Ovary (tissue), 10 donors: ENCODE data around the gene DNAI4. TPM values are rescaled to one million over a fixed set of nuclear protein-coding genes. Genes with fewer than 3 reads are reported as not detected.
"Not testable (repeated sequence)": the region's sequence is repeated elsewhere in the genome, so short reads cannot be mapped to it uniquely, and the experiment has no call there.

Experiments
- DNase-seq, 5 donors: peaks; one replicate each; pipeline ENCODE4 v3.0.0-alpha.2; 2019 to 2020
- H3K27ac ChIP-seq, 2 donors: fragments of 200-600 bp; one replicate each; pipeline versions ENCODE4 v1.5.1 to v1.8.0; 2019 to 2022
- H3K27me3 ChIP-seq: fragments of 200-600 bp; one replicate; pipeline ENCODE4 v1.8.0; 2022
- H3K36me3 ChIP-seq: fragments of 200-600 bp; sonication (generic); one replicate; pipeline ENCODE4 v1.5.1; 2019
- H3K4me1 ChIP-seq: one replicate; pipeline ENCODE4 v1.8.1; 2013; ENCODE audit warnings: mild to moderate bottlenecking, moderate library complexity; ENCODE audit not compliant: insufficient read depth
- H3K4me3 ChIP-seq: fragments of 200-600 bp; sonication (generic); one replicate; pipeline ENCODE4 v1.5.1; 2017
- H3K9me3 ChIP-seq, 2 donors: fragments of 200-600 bp in 1 of 2; sonication (generic) in 1 of 2; one replicate each; pipeline versions ENCODE4 v1.5.1 to v1.8.1; 2013 to 2019; ENCODE audit warnings: mild to moderate bottlenecking in 1 of 2, moderate library complexity in 1 of 2
- EP300 ChIP-seq: sonication (generic); formaldehyde crosslinking; IDR thresholded peaks from one replicate; pipeline ENCODE4 v1.6.1; 2017; ENCODE audit warnings: antibody characterized with exemption
- POLR2A ChIP-seq: fragments of 450-650 bp; IDR thresholded peaks from one replicate; pipeline ENCODE4 v1.6.1; 2017; ENCODE audit warnings: antibody characterized with exemption, mild to moderate bottlenecking, moderate library complexity
- WGBS, 3 donors: extraction: QIAGEN DNeasy Blood & Tissue Kit in 1 of 3; methylation state at CpG; one replicate each; pipeline versions ENCODE4 v1.1.5 to v1.1.7; 2013 to 2017; 5-methylcytosine and 5-hydroxymethylcytosine counted together
- intact Hi-C, 4 donors: fragments of 100-400 bp; cut with DNase I; formaldehyde crosslinking; loops; one replicate each; pipeline versions ENCODE4 v1.11.0 to v1.15.1; 2022 to 2023
- long read RNA-seq, 3 donors: library from polyadenylated mRNA in 2 of 3; unstranded in 2 of 3; transcript quantifications; one replicate each; pipeline ENCODE4 v2.0.0 and lab custom pipeline, GENCODE V29; 2021 to 2026
- polyA plus RNA-seq, 2 donors: library from polyadenylated mRNA; stranded (reverse); fragments of 200-250 nt in 1 of 2; fragments of 350-450 nt in 1 of 2; fragmentation: Illumina TruSeq in 1 of 2; extraction: RNeasy Lipid Tissue Mini Kit (QIAGEN cat#74804) in 1 of 2; gene quantifications; one replicate each; pipeline ENCODE4 v1.2.3, GENCODE V29; 2013 to 2014
- total RNA-seq, 7 donors: library from RNA; depleted of rRNA in 2 of 7; stranded (reverse); fragments of >200 nt in 2 of 7; fragmentation: NEBNext Ultra II Directional in 3 of 7; extraction: Animal tissue kit (Norgen Biotek cat#: 25700) in 3 of 7; gene quantifications; one replicate each; pipeline versions ENCODE4 v1.1.0 to v1.2.4, GENCODE V29; 2016 to 2023
- TF ChIP-seq, protein P1 (sequence below), 3 donors: fragments of 450-650 bp in 2 of 3; fragments of 200-600 bp in 1 of 3; IDR thresholded peaks; one replicate each; pipeline versions ENCODE4 v1.5.1 to v1.8.0; 2016 to 2022; ENCODE audit warnings: antibody characterized with exemption in 3 of 3, mild to moderate bottlenecking in 1 of 3
- donor health status: DM: no; HTN: no; CAD: no; lungs with moderate emphysema.
- donor health status: DM: no; HTN: no; CAD: no.
- donor health status: Bipolar disorder and iron deficiency.
- donor health status: DM: yes; HTN: yes; CAD: no.
- donor health status: DM: no; HTN: no; CAD: no.
- donor health status: DM: yes; HTN: yes; CAD: no.

Gene DNAI4, protein sequence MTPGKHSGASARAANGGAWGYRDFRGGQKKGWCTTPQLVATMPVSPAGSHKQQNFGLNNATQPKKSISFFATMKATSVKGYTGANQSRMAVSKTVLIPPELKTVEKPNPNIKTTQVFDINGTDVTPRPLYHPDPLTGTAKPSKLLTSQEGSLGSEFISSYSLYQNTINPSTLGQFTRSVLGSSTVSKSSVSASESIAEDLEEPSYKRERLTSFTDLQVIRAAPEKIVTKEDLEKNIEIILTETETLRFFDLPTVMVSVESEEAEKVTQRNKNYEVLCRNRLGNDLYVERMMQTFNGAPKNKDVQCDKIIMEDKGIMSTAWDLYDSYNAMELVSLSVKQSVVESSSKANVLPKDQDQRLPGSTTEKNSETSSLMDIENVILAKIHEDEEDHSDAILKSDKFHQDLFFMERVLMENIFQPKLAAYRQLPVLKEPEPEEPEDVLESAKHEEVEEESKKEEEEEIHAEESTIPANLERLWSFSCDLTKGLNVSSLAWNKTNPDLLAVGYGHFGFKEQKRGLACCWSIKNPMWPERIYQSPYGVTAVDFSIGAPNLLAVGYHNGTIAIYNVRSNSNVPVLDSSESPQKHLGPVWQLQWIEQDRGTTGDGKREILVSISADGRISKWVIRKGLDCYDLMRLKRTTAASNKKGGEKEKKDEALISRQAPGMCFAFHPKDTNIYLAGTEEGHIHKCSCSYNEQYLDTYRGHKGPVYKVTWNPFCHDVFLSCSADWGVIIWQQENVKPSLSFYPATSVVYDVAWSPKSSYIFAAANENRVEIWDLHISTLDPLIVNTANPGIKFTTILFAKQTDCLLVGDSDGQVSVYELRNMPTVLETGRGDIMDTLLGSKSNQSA
- 10 to 100 TPM; 21.7 to 52.6 (median 31.0) TPM for total RNA-seq
- polyA plus RNA-seq: 1 to 10 TPM; 2.5 to 3.0 TPM
- long read RNA-seq, donor 1, partial matches to known transcripts: 0 of 1 reads
- long read RNA-seq, donor 1, other reads (novel, unspliced or antisense): 0 of 1 reads
- long read RNA-seq, donor 2: 0 reads
- long read RNA-seq, donor 3, partial matches to known transcripts: 0 of 7 reads
- long read RNA-seq, donor 3, other reads (novel, unspliced or antisense): 5 of 7 reads

DNA sequence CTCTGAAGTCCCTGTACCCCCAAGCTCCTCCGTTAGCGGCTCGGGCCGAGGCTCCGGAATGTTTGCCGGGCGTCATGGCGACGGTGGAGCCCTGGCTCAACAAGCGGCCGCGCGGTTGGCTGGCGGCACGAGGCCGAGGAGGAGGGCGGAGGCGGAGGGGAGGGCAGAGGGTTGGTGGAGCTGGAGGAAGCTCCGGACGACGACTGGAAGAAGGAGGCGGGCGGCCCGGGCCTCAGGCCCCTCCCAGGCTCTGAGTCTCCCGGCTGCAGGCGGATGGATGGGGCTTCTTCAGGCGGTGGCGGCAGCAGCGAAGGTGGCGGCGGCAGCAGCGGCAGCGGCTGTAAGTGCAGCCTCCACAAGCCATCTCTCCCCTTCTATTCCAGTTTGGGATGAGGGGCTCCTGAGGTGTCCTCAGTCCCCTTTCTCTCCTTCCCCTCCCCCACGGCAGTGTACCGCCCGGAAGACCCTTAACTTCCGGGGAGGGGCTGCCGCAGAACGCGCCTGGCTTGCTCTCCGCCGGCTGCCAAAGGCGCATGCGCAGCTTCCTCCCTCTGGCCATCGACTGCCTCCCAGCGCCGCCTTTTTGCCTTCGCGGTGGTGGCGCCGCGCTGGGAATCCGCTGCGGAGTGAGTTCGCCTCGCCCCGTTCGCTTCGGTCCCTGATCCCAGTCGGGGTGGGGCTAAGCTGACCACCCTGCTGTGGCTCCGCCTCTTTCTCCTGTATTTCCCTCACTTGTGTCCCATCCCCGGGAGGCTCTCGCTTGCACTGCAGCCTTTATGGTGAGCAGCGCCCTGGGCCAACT, at the start of gene DNAI4, which contains the start of gene MIER1:
TSS of gene DNAI4 (minus strand) at position 101 of the 802 bp plus-strand sequence. CDS start at position 76, 25 bp downstream.
TSS of gene MIER1 (plus strand) at position 235 of the 802 bp plus-strand sequence. CDS start at position 274, 39 bp downstream.
- Histone ChIP-seq H3K9me3 (no peaks in the 10 kb centered on the region), H3K27me3 (no peaks in the 10 kb centered on the region), H3K4me1 (peaks cover 7% of the 10 kb centered on the region), H3K27ac (peak within 1 kb of the TSS; percentile 48 to 81), H3K36me3 (no peaks in the 10 kb centered on the region), H3K4me3 (peak within 1 kb of the TSS; percentile 79)
- 0 to 1% (median 1%) methylated on average over 55 to 64 of the region's 64 CpGs for WGBS, 3 donors
- intact Hi-C loops: loop anchor here in 2 of 4 donors (10.0 kb wide), 2 partner anchors 130 to 650 kb away; partner anchors contain the start of gene SLC35D1 (in 1 of the 2)
- peak; percentile 97 to 98 (median 98) for DNase-seq
- TF ChIP-seq POLR2A (peak; percentile 57), EP300 (peak; percentile 25)
- TF ChIP-seq, protein P1, sequence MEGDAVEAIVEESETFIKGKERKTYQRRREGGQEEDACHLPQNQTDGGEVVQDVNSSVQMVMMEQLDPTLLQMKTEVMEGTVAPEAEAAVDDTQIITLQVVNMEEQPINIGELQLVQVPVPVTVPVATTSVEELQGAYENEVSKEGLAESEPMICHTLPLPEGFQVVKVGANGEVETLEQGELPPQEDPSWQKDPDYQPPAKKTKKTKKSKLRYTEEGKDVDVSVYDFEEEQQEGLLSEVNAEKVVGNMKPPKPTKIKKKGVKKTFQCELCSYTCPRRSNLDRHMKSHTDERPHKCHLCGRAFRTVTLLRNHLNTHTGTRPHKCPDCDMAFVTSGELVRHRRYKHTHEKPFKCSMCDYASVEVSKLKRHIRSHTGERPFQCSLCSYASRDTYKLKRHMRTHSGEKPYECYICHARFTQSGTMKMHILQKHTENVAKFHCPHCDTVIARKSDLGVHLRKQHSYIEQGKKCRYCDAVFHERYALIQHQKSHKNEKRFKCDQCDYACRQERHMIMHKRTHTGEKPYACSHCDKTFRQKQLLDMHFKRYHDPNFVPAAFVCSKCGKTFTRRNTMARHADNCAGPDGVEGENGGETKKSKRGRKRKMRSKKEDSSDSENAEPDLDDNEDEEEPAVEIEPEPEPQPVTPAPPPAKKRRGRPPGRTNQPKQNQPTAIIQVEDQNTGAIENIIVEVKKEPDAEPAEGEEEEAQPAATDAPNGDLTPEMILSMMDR (IDR thresholded peaks at IDR 0.05): peak in 2 of 3 donors; percentile 25 to 45

DNA sequence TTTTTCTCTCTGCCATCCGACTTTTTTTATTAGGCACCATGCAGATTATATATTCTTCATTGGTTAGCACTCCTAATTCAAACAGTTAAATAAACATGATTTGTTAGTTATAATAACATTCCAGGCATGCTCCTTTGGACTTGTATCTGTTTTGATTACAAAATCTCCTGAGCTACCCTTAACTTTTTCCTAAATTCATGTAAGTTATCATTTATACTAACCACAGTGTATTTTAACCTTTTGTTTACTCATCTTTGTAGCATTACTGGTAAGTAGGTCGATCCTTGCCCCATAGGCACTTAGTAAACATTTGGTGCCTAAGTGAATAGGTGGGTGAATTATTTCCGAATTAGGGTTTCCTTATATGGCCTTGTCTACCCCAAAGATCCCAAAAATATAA, 43.9 kb upstream of the DNAI4 start:
- no peaks in the 10 kb centered on the region for H3K4me1 ChIP-seq
- no peak for DNase-seq
- 58 to 69% (median 65%) methylated on average over 3 of the region's 3 CpGs for WGBS, 3 donors
- intact Hi-C loops: no loop called here
- no peak overlapping the region for H3K4me3 ChIP-seq
- no peak overlapping the region for H3K27ac ChIP-seq
- no peaks in the 10 kb centered on the region for H3K9me3 ChIP-seq
- no peaks in the 10 kb centered on the region for H3K27me3 ChIP-seq
- H3K36me3 ChIP-seq: no peaks in the 10 kb centered on the region
- TF ChIP-seq POLR2A (no peak), EP300 (no peak)
- TF ChIP-seq, protein P1 (IDR thresholded peaks at IDR 0.05): no peak

DNA sequence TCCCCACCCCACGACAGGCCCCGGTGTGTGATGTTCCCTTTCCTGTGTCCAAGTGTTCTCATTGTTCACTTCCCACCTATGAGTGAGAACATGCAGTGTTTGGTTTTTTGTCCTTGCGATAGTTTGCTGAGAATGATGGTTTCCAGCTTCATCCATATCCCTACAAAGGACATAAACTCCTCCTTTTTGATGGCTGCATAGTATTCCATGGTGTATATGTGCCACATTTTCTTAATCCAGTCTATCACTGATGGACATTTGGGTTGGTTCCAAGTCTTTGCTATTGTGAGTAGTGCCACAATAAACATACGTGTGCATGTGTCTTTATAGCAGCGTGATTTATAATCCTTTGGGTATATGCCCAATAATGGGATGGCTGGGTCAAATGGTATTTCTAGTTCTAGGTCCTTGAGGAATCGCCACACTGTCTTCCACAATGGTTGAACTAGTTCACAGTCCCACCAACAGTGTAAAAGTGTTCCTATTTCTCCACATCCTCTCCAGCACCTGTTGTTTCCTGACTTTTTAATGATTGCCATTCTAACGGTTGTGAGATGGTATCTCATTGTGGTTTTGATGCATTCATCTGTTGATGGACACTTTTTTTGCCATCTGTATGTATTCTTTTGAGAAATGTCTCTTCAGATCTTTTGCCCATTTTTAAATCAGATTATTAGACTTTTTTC, 41.7 kb upstream of the DNAI4 start:
- H3K4me3 ChIP-seq, H3K36me3 ChIP-seq, H3K27me3 ChIP-seq, DNase-seq, H3K9me3 ChIP-seq, intact Hi-C loops, H3K27ac ChIP-seq, H3K4me1 ChIP-seq: not testable (repeated sequence)
- 96 to 98% (median 97%) methylated on average over 7 of the region's 7 CpGs for WGBS, 3 donors

DNA sequence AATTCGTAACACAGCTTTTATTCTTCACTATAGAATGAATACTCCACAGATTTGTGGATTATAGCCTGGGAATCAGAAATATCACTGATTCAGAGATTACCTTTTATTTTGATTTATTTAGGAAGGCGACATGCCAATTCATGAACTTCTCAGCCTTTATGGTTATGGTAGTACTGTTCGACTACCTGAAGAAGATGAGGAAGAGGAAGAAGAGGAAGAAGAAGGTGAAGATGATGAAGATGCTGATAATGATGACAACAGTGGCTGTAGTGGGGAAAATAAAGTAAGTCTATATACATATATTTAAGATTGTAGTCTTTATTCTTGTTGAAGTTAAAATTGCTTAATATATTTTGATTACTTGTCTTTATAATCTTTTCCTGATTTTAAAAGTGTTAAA, 33.3 kb upstream of the DNAI4 start:
- intact Hi-C loops: no loop called here
- Histone ChIP-seq H3K27me3 (no peaks in the 10 kb centered on the region), H3K36me3 (no peaks in the 10 kb centered on the region), H3K9me3 (no peaks in the 10 kb centered on the region), H3K27ac (no peak overlapping the region), H3K4me3 (no peak overlapping the region), H3K4me1 (no peaks in the 10 kb centered on the region)
- DNase-seq: no peak
- TF ChIP-seq POLR2A: no peak
- no peak for TF ChIP-seq EP300
- TF ChIP-seq, protein P1 (IDR thresholded peaks at IDR 0.05): no peak
- WGBS, 3 donors: 95 to 97% (median 96%) methylated on average over 3 of the region's 3 CpGs
